ENCODE measurements around the gene VIT.

DNA sequence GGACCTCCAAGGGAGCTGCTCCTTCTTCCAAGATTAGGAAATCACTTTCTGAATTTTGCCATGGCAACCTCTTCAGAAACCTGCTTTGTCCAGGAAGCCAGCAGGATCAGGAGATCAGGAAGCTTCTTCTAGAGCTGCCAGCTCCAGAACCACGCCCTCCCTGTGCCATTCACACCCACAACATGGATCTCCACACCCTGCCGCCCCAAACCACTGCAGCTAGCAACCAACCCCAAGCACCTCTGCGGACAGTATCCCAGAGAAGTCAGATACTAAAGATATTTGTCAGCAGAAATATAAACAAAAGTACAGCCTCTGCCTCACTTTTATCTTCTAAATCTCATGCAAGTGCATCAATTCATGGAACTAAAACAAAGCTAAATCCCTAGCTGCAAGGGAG, 106.4 kb downstream of the VIT start:
- TF ChIP-seq EZH2 (IDR thresholded peaks at IDR 0.05; ENCODE audit: low read depth, unreplicated experiment) = no peak
- TF ChIP-seq, protein P1, sequence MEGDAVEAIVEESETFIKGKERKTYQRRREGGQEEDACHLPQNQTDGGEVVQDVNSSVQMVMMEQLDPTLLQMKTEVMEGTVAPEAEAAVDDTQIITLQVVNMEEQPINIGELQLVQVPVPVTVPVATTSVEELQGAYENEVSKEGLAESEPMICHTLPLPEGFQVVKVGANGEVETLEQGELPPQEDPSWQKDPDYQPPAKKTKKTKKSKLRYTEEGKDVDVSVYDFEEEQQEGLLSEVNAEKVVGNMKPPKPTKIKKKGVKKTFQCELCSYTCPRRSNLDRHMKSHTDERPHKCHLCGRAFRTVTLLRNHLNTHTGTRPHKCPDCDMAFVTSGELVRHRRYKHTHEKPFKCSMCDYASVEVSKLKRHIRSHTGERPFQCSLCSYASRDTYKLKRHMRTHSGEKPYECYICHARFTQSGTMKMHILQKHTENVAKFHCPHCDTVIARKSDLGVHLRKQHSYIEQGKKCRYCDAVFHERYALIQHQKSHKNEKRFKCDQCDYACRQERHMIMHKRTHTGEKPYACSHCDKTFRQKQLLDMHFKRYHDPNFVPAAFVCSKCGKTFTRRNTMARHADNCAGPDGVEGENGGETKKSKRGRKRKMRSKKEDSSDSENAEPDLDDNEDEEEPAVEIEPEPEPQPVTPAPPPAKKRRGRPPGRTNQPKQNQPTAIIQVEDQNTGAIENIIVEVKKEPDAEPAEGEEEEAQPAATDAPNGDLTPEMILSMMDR (conservative IDR thresholded peaks at IDR 0.05; ENCODE audit: low read depth in 2 of 2) = no peak
- TF ChIP-seq CREB1 (CRISPR knock-in tag; IDR thresholded peaks at IDR 0.05; ENCODE audit: low read depth) = no peak
- no peak for TF ChIP-seq POLR2AphosphoS5 (IDR thresholded peaks at IDR 0.05; ENCODE audit: low read depth)
- no peak for TF ChIP-seq EZH2phosphoT487 (IDR thresholded peaks at IDR 0.05; ENCODE audit: unreplicated experiment)
- no peak for TF ChIP-seq JUNB (IDR thresholded peaks at IDR 0.05; ENCODE audit: unreplicated experiment)
- TF ChIP-seq STAT1 (IDR thresholded peaks at IDR 0.05; ENCODE audit: unreplicated experiment) = no peak

Measured in GM23338 (cell line).